ENCODE results near the gene SDHA. TPM values are rescaled to one million over a fixed set of nuclear protein-coding genes. Genes with fewer than 3 reads are reported as not detected.

Gene SDHA
- polyA plus RNA-seq, 1 donor from 2014 or later = 70.4 TPM

- H3F3A ChIP-seq (ENCODE audit: insufficient read depth, low read length, poor library complexity, severe bottlenecking) = no peaks in the 10 kb centered on the region
- no peaks in the 10 kb centered on the region for H3K79me2 ChIP-seq (replicated peaks; ENCODE audit: insufficient read depth, low read length)
- no peaks in the 10 kb centered on the region for H3K36me3 ChIP-seq (ENCODE audit: insufficient read depth, low read length)
- H3K9me3 ChIP-seq (ENCODE audit: low read length) = no peaks in the 10 kb centered on the region
- H3K9me2 ChIP-seq (ENCODE audit: insufficient read depth, low read length) = no peaks in the 10 kb centered on the region
- no peak overlapping the region for H3K4me3 ChIP-seq (ENCODE audit: low read length)
- H4K20me1 ChIP-seq (ENCODE audit: insufficient read depth) = no peaks in the 10 kb centered on the region
- no peak overlapping the region for H3K4me2 ChIP-seq (ENCODE audit: low read length)
- H2AFZ ChIP-seq (ENCODE audit: low read depth, low read length) = no peak overlapping the region
- H3K27me3 ChIP-seq (ENCODE audit: insufficient read depth, low read depth, low read length) = no peaks in the 10 kb centered on the region
- H3K27ac ChIP-seq (ENCODE audit: low read length) = no peak overlapping the region
- no peak overlapping the region for H3K9ac ChIP-seq (ENCODE audit: low read length)
- TF ChIP-seq MXI1 (conservative IDR thresholded peaks at IDR 0.05; ENCODE audit: poor library complexity, severe bottlenecking) = no peak
- TF ChIP-seq SMC3 (conservative IDR thresholded peaks at IDR 0.05; ENCODE audit: poor library complexity) = no peak
- no peak for TF ChIP-seq CTCF (IDR thresholded peaks at IDR 0.05; ENCODE audit: poor library complexity, severe bottlenecking)
- TF ChIP-seq TAF1 (IDR thresholded peaks at IDR 0.05; ENCODE audit: low read depth) = no peak
- no peak for TF ChIP-seq REST (IDR thresholded peaks at IDR 0.05; ENCODE audit: borderline replicate concordance)
- TF ChIP-seq POLR2AphosphoS5 (IDR thresholded peaks at IDR 0.05) = no peak
- no peak for TF ChIP-seq EZH2 (IDR thresholded peaks at IDR 0.05; ENCODE audit: borderline replicate concordance, insufficient read depth, low read length, poor library complexity, severe bottlenecking)
Observed at GRCh38 chr5:191949-192690, 26.0 kb upstream of the SDHA start.

GRCh38 chr5:192691-192969 lies 25.5 kb upstream of the SDHA start:
- no peaks in the 10 kb centered on the region for H3F3A ChIP-seq (ENCODE audit: insufficient read depth, low read length, poor library complexity, severe bottlenecking)
- no peaks in the 10 kb centered on the region for H3K9me2 ChIP-seq (ENCODE audit: insufficient read depth, low read length)
- no peak overlapping the region for H3K27ac ChIP-seq (ENCODE audit: low read length)
- no peaks in the 10 kb centered on the region for H3K9me3 ChIP-seq (ENCODE audit: low read length)
- H3K4me2 ChIP-seq (ENCODE audit: low read length) = no peak overlapping the region
- no peaks in the 10 kb centered on the region for H3K36me3 ChIP-seq (ENCODE audit: insufficient read depth, low read length)
- no peak overlapping the region for H3K4me3 ChIP-seq (ENCODE audit: low read length)
- no peaks in the 10 kb centered on the region for H3K79me2 ChIP-seq (replicated peaks; ENCODE audit: insufficient read depth, low read length)
- no peak overlapping the region for H2AFZ ChIP-seq (ENCODE audit: low read depth, low read length)
- TF ChIP-seq EP300 (conservative IDR thresholded peaks at IDR 0.05; ENCODE audit: poor library complexity, severe bottlenecking) = no peak
- TF ChIP-seq REST (IDR thresholded peaks at IDR 0.05; ENCODE audit: borderline replicate concordance) = no peak
- no peak for TF ChIP-seq MXI1 (conservative IDR thresholded peaks at IDR 0.05; ENCODE audit: poor library complexity, severe bottlenecking)
- no peak for TF ChIP-seq RAD21 (conservative IDR thresholded peaks at IDR 0.05)
- H3K27me3 ChIP-seq (ENCODE audit: insufficient read depth, low read depth, low read length) = no peaks in the 10 kb centered on the region
- H4K20me1 ChIP-seq (ENCODE audit: insufficient read depth) = no peaks in the 10 kb centered on the region
- H3K9ac ChIP-seq (ENCODE audit: low read length) = no peak overlapping the region

Measured in neural cell (in vitro differentiated cells).